Nephron progenitor cell (in vitro differentiated cells): Measurements from ENCODE around the gene FNDC3B.

Source experiments
- DNase-seq: peaks from one replicate; pipeline ENCODE4 v3.0.0; 2021
- H3K27ac Mint-ChIP-seq: 2 replicates; pipeline ENCODE4 v1.8.0; 2021; ENCODE audit warnings: mild to moderate bottlenecking, moderate library complexity, mixed read lengths
- H3K27me3 Mint-ChIP-seq: 2 replicates; pipeline ENCODE4 v1.8.0; 2021; ENCODE audit warnings: mild to moderate bottlenecking, low read depth, mixed read lengths; ENCODE audit not compliant: poor library complexity
- H3K36me3 Mint-ChIP-seq: 2 replicates; pipeline ENCODE4 v1.8.0; 2021; ENCODE audit warnings: low read depth, mixed read lengths
- H3K4me1 Mint-ChIP-seq: 2 replicates; pipeline ENCODE4 v1.8.0; 2021; ENCODE audit warnings: mixed read lengths
- H3K4me3 Mint-ChIP-seq: 2 replicates; pipeline ENCODE4 v1.8.0; 2021; ENCODE audit warnings: mild to moderate bottlenecking, moderate library complexity, mixed read lengths
- H3K9me3 Mint-ChIP-seq: 2 replicates; pipeline ENCODE4 v1.8.0; 2021; ENCODE audit warnings: mild to moderate bottlenecking, moderate library complexity, mixed read lengths
- CTCF ChIP-seq: fragments of 200-600 bp; sonication (generic); IDR thresholded peaks from 2 replicates; pipeline ENCODE4 v1.5.0; 2021; ENCODE audit warnings: antibody characterized with exemption

The FNDC3B gene

DNA sequence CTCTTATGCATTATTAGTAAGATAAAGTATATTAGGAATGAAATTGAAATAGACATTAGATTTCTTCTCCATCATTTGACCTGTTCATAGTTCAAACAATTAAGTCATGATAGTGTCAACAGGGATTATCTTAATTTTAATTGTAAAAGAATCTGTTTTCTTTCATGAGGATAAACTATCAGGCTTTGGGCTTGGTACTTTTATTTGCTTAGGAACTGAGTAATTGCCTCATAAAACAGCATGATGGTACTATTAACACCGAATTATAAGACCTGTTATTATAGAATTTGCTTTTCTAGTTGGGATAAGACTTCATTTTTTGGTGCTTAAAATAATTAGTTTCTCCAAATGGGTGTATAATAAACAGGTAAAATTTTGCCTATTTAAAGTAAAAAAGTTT, 71.8 kb downstream of the FNDC3B start:
- H3K27ac Mint-ChIP-seq: no peak overlapping the region
- DNase-seq: no peak
- peaks cover 15% of the 10 kb centered on the region for H3K4me1 Mint-ChIP-seq
- no peak for TF ChIP-seq CTCF
- H3K27me3 Mint-ChIP-seq: no peaks in the 10 kb centered on the region
- peaks cover 67% of the 10 kb centered on the region for H3K36me3 Mint-ChIP-seq
- no peaks in the 10 kb centered on the region for H3K9me3 Mint-ChIP-seq
- no peak overlapping the region for H3K4me3 Mint-ChIP-seq

DNA sequence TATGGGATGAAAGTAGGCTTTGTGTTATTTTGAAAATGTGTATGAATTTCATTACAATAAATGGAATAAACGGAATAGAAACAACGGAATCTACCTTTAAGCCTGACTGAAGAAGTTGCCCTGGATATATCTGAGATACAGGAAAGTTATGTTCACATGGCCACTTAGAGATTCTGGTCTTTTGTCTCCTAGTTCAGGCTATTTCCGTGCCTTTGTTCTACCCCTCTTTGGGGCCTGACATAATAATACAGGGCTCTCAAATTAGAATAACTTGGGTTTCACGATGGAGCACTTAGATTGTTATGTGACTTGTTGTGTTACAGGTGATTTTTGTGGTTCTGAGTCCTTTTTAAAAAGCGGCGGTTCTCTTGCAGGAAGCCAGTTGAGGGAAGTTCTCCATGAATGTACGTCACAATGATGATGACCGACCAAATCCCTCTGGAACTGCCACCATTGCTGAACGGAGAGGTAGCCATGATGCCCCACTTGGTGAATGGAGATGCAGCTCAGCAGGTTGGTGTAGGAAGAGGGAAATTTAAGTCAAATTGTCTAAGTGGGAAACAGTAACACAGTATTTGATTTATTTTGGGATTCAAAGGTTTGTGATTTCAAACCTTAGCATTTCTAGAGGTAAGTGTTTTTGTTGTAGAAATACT, 72.8 kb downstream of the FNDC3B start:
- H3K4me1 Mint-ChIP-seq: peaks cover 5% of the 10 kb centered on the region
- no peak overlapping the region for H3K4me3 Mint-ChIP-seq
- no peak for DNase-seq
- no peaks in the 10 kb centered on the region for H3K27me3 Mint-ChIP-seq
- TF ChIP-seq CTCF: no peak
- H3K36me3 Mint-ChIP-seq: peaks cover 67% of the 10 kb centered on the region
- H3K9me3 Mint-ChIP-seq: no peaks in the 10 kb centered on the region
- no peak overlapping the region for H3K27ac Mint-ChIP-seq

GRCh38 chr3:172112734-172113120, 73.3 kb downstream of the FNDC3B start:
- Mint-ChIP-seq H3K4me3 (no peak overlapping the region), H3K27me3 (no peaks in the 10 kb centered on the region), H3K27ac (no peak overlapping the region), H3K36me3 (peaks cover 65% of the 10 kb centered on the region), H3K9me3 (no peaks in the 10 kb centered on the region), H3K4me1 (no peaks in the 10 kb centered on the region)
- DNase-seq: no peak
- no peak for TF ChIP-seq CTCF

DNA sequence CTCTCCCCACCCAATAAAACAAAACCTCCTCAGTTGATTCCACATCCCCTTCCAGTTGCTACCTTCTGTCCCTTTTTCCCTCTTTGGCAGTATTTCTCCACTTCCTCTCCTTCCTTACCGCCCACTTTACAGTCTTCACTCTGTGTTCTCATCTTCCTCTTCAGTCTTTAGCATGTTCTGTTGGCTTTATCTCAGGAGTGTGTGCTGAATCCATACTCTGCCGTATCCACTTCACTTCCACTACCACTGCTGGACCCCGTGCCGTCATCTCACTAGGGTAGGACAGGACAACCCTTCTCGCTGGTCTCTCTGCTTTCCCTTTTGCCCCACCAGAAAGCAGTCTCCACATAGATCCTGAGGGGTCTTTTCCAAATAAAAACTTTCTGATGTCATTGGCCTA, 74.3 kb downstream of the FNDC3B start:
- Mint-ChIP-seq H3K27ac (no peak overlapping the region), H3K9me3 (no peaks in the 10 kb centered on the region), H3K4me1 (no peaks in the 10 kb centered on the region), H3K36me3 (peaks cover 70% of the 10 kb centered on the region), H3K4me3 (no peak overlapping the region), H3K27me3 (no peaks in the 10 kb centered on the region)
- DNase-seq: no peak
- TF ChIP-seq CTCF: no peak

GRCh38 chr3:172115059-172115458, 75.7 kb downstream of the FNDC3B start:
- H3K36me3 Mint-ChIP-seq: peaks cover 77% of the 10 kb centered on the region
- peak overlapping the region; percentile 17 for H3K27ac Mint-ChIP-seq
- H3K4me3 Mint-ChIP-seq: no peak overlapping the region
- H3K27me3 Mint-ChIP-seq: no peaks in the 10 kb centered on the region
- H3K9me3 Mint-ChIP-seq: no peaks in the 10 kb centered on the region
- no peak for DNase-seq
- no peak for TF ChIP-seq CTCF
- H3K4me1 Mint-ChIP-seq: no peaks in the 10 kb centered on the region

DNA sequence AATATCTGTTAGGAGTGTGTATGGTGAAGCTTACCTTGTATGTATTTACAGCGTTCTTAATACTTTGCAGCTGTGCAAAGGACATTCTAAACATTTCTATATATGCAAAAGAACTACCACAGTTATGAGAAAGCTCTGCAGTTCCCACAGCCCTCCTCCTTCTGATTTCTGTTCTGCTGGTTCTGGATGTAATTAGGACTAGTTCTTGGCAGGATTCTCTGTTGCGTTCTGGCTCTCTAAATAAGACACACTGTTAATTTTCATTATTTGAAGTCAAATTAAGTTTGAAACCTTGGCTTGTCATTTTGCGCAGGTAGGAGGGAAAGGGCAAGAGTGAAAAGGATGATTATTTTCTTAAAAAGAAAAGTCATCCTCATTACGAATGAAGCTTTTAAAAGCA, 76.4 kb downstream of the FNDC3B start:
- Mint-ChIP-seq H3K27ac (peak overlapping the region; percentile 43), H3K27me3 (no peaks in the 10 kb centered on the region), H3K36me3 (peaks cover 76% of the 10 kb centered on the region), H3K9me3 (no peaks in the 10 kb centered on the region), H3K4me3 (no peak overlapping the region), H3K4me1 (no peaks in the 10 kb centered on the region)
- DNase-seq: no peak
- no peak for TF ChIP-seq CTCF
